Dendritic cell treated with granulocyte-macrophage colony-stimulating factor and Interleukin-4, amounts not matched to agents 40 ng/mL and 50 ng/mL, for 4 days (primary cell): ENCODE results near the gene DSG2.

ENCODE experiments used
- H3K27ac Mint-ChIP-seq: one replicate; pipeline ENCODE4 v1.8.0; 2022; ENCODE audit warnings: mild to moderate bottlenecking, mixed read lengths
- H3K27me3 Mint-ChIP-seq: one replicate; pipeline ENCODE4 v1.8.0; 2022; ENCODE audit warnings: mild to moderate bottlenecking, mixed read lengths
- H3K36me3 Mint-ChIP-seq: one replicate; pipeline ENCODE4 v1.8.0; 2022; ENCODE audit warnings: low read depth, mixed read lengths
- H3K4me1 Mint-ChIP-seq: one replicate; pipeline ENCODE4 v1.8.0; 2022; ENCODE audit warnings: low read depth, mixed read lengths
- H3K4me3 Mint-ChIP-seq: one replicate; pipeline ENCODE4 v1.8.0; 2022; ENCODE audit warnings: mild to moderate bottlenecking, moderate library complexity, mixed read lengths
- H3K9me3 Mint-ChIP-seq: one replicate; pipeline ENCODE4 v1.8.0; 2022; ENCODE audit warnings: mixed read lengths
- intact Hi-C: fragments of 100-400 bp; cut with micrococcal nuclease; formaldehyde crosslinking; loops from one replicate; pipeline ENCODE4 v1.15.0; 2022

DSG2 gene

DNA sequence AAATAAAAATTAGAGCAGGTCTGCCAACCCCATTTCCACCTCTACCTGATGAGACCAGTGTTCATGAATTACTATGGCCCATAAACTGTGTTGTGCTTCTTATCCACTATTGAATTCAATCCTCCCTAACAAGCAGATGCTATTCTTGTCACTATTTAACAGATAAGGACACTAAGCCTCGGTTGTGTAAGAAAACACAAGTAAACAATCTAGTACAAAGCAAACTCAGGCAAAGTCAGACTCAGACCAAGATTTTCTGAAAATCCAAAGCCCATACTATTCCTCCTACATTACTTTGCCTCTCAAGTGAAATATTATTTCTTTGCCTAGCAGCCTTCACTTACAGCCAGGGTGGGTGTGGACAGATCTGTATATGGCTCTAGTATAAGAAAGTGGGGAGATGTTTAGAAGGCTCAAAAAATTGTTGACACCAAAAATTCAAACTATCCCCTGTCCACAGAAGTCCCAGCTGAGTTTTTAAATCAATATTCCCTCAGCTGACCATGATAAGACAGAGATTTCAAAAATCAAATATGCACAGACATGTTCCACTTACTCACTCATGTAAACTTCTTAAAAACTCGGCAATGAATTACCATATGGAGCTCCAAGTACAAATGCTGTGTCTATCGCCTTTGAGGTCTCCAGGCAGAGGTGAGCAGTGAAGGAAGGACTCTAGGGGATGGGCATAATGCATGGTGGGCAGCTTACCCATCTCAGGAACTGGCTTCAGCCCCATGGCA lies 77.7 kb downstream of the DSG2 start:
- H3K4me3 Mint-ChIP-seq: no peak overlapping the region
- no peaks in the 10 kb centered on the region for H3K9me3 Mint-ChIP-seq
- no peaks in the 10 kb centered on the region for H3K27me3 Mint-ChIP-seq
- no peaks in the 10 kb centered on the region for H3K36me3 Mint-ChIP-seq
- intact Hi-C loops: no loop called here
- H3K4me1 Mint-ChIP-seq: no peaks in the 10 kb centered on the region
- H3K27ac Mint-ChIP-seq: no peak overlapping the region

DNA sequence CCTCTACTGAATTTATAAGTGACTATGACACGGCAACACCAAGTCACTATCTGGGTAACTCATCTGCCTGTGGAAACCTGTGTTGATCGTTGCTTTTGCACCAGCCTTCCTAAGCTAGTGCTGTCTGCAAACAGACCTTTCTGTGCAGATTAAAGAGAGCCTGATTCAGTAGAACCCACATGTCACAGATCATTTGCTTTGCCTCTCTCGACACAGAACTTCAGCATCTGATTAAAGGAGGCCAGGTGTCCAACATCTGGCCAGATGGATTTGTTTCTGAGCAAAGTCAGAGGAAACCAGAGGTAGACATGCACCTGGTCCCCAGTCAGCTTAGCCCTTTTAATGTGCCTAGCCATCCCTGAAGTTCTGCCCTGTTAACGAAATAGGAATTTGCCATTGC lies 78.7 kb downstream of the DSG2 start:
- no peaks in the 10 kb centered on the region for H3K36me3 Mint-ChIP-seq
- no peaks in the 10 kb centered on the region for H3K4me1 Mint-ChIP-seq
- no peak overlapping the region for H3K27ac Mint-ChIP-seq
- no peaks in the 10 kb centered on the region for H3K9me3 Mint-ChIP-seq
- no peaks in the 10 kb centered on the region for H3K27me3 Mint-ChIP-seq
- intact Hi-C loops: no loop called here
- no peak overlapping the region for H3K4me3 Mint-ChIP-seq

DNA sequence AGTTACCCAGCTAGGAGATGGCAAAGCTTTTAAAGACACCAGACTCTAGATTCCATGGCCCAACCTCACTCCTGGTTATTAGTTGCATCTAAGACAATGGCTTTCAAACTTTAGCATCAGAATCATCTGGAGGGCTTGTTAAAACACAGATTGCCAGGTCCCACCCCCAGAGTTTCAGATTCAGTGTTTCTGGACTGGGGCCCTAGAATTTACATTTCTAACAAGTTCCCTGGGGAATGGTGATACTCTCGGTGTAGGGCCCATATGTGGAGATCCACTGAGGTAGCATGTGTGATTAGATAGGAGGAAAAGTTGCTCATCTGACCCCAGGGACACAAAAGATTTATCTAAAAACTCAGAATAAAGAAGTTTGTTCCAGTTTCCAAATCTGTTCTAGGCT lies 79.2 kb downstream of the DSG2 start:
- no peak overlapping the region for H3K4me3 Mint-ChIP-seq
- H3K36me3 Mint-ChIP-seq: no peaks in the 10 kb centered on the region
- H3K9me3 Mint-ChIP-seq: no peaks in the 10 kb centered on the region
- intact Hi-C loops: no loop called here
- no peaks in the 10 kb centered on the region for H3K27me3 Mint-ChIP-seq
- H3K27ac Mint-ChIP-seq: no peak overlapping the region
- no peaks in the 10 kb centered on the region for H3K4me1 Mint-ChIP-seq

DNA sequence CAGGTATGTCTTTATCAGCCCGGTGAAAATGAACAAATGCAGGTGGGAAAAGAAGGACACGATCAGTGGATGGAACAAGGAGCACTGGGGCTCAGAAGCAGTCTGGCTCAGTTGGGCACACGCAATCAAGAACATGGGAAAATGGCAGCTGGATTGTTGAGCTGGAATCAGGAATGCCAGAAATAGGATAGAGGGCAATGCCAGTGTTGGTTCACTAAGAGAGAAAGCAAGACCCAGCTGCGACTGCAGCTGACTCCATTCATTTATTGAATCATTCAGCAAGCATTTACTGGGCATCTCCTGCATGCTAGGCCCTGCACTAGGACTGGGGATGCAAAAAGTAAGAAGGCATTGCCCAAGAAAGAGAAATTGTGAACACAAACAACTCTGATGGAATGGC lies 80.1 kb downstream of the DSG2 start:
- Mint-ChIP-seq H3K36me3 (no peaks in the 10 kb centered on the region), H3K4me1 (no peaks in the 10 kb centered on the region), H3K27ac (no peak overlapping the region), H3K27me3 (no peaks in the 10 kb centered on the region), H3K4me3 (no peak overlapping the region), H3K9me3 (no peaks in the 10 kb centered on the region)
- intact Hi-C loops: no loop called here

DNA sequence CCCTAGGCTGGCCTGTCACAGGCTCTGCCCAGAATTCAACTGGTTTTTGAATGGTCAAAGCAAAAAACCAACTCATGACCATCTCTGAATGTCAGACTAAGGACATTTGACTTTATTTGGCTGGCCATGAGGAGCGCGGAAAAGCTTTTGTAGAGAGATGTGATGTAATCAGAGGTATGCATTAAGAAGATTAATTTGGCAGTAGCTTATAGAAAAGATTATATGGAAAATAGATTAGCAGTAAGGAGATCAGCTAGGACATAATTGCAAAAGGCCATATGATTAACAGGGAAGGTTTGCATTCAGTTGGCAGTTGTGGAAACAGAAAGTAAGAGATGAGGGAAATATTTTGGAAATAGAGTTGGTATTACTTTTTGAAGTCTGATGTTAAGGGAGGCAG lies 81.4 kb downstream of the DSG2 start:
- no peak overlapping the region for H3K27ac Mint-ChIP-seq
- H3K27me3 Mint-ChIP-seq: no peaks in the 10 kb centered on the region
- no peaks in the 10 kb centered on the region for H3K36me3 Mint-ChIP-seq
- H3K4me3 Mint-ChIP-seq: no peak overlapping the region
- H3K4me1 Mint-ChIP-seq: no peaks in the 10 kb centered on the region
- no peaks in the 10 kb centered on the region for H3K9me3 Mint-ChIP-seq
- intact Hi-C loops: no loop called here

DNA sequence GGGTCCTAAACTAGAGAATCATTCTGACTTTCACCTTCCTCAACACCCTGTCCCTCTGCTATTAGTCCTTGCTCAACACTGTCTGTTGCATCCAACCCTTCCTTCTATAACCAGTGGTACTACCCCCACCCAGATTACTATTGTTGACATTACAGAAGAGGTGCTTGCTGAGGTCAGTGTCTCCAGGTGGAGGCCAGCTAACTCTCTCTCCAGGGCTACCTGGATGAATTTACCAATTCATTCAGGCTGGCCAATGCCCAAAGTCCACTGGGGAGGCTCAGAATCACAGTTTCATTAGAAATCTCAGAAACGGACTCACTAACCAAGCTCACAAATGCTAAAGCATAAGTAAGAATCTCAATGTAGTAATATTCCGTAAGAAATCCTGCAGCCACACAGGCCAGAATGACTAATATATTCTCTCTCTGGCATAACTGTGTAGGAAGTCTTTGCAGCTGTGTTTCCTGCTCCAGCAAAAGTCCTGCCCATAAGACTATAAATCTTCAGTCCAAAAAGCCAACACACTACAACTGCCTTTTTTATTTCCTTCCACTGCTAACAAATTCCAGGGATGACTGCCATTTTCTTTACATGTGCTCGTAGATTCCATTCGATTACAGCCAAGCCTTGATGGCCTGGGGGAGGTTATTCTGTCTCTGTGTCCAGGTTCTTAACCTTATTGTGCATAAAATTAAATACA lies 83.7 kb downstream of the DSG2 start:
- H3K27ac Mint-ChIP-seq: no peak overlapping the region
- H3K36me3 Mint-ChIP-seq: no peaks in the 10 kb centered on the region
- H3K9me3 Mint-ChIP-seq: no peaks in the 10 kb centered on the region
- intact Hi-C loops: no loop called here
- no peaks in the 10 kb centered on the region for H3K27me3 Mint-ChIP-seq
- H3K4me3 Mint-ChIP-seq: no peak overlapping the region
- no peaks in the 10 kb centered on the region for H3K4me1 Mint-ChIP-seq

DNA sequence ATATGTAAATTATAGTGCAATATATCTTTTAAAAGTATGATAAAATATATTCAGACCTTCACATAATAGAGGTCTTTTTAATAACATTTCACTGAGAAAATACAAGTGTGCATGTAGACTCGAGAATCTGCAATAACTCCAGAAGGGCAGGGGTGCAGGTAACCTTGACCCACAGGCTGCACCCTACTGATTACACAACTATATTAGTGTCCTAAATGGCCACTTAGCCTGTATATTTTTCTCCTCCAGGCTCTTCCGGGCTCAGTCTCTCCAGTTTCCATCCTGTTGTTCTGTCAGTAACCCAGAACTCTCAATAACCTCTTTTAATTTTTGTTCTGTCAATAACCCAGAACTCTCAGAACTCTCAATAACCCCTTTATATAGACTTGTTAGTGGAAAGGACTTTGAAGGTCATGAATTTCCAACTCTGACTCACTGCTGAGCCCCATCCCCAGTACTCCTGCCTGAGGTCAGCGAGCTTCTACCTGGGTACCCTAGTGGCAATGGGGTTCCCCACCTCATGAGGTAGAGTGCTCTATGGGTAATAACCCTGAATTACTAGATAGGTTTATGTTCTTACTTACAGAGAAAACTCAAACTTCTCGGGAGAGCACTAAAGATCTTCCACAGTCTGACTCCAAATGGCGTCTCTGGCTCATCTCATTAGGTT lies 85.3 kb downstream of the DSG2 start:
- Mint-ChIP-seq H3K9me3 (peaks cover under 1% of the 10 kb centered on the region), H3K27ac (no peak overlapping the region), H3K36me3 (no peaks in the 10 kb centered on the region), H3K27me3 (no peaks in the 10 kb centered on the region), H3K4me1 (no peaks in the 10 kb centered on the region), H3K4me3 (no peak overlapping the region)
- intact Hi-C loops: no loop called here

DNA sequence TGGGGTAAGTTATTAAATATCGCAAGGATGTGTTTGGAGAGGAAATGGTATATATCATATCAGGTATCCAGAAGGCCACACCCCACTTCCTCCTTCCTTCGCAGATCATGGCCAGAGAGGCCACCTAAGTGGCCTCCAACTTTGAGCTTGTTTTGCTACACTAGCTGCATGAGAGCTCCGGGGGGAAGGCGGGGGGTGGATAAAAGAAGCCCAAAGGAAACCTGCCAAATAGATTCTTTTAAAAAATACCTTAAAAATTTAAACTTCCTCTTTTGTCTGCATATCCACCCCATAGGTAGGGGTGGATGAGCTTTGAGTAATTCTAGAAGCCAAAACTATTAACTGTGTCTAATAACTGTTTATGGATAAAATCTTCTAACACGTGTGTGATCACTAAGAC lies 88.0 kb downstream of the DSG2 start:
- H3K27me3 Mint-ChIP-seq: no peaks in the 10 kb centered on the region
- no peak overlapping the region for H3K4me3 Mint-ChIP-seq
- no peaks in the 10 kb centered on the region for H3K4me1 Mint-ChIP-seq
- H3K36me3 Mint-ChIP-seq: no peaks in the 10 kb centered on the region
- intact Hi-C loops: no loop called here
- peaks cover 6% of the 10 kb centered on the region for H3K9me3 Mint-ChIP-seq
- no peak overlapping the region for H3K27ac Mint-ChIP-seq

DNA sequence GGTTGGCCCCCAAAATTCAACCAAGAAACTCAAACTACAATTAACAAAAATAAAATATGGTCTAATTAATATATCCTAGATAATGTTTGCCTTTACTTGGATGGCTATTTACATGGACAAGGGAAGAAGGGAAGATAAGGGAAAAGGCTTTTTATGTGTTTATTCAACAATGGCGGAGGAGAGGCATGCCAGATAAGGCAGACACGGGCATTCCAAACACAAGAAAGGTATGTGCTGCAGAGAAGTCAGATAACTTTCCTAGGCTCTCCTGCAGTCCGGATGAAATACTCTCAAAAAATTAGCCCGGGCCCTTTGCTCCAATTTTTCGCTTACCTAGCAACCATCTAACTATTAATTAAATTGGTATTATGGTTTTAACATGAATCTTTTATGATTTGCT lies 88.6 kb downstream of the DSG2 start:
- Mint-ChIP-seq H3K4me3 (no peak overlapping the region), H3K27ac (no peak overlapping the region), H3K9me3 (peaks cover 6% of the 10 kb centered on the region), H3K27me3 (no peaks in the 10 kb centered on the region), H3K4me1 (no peaks in the 10 kb centered on the region), H3K36me3 (no peaks in the 10 kb centered on the region)
- intact Hi-C loops: no loop called here

DNA sequence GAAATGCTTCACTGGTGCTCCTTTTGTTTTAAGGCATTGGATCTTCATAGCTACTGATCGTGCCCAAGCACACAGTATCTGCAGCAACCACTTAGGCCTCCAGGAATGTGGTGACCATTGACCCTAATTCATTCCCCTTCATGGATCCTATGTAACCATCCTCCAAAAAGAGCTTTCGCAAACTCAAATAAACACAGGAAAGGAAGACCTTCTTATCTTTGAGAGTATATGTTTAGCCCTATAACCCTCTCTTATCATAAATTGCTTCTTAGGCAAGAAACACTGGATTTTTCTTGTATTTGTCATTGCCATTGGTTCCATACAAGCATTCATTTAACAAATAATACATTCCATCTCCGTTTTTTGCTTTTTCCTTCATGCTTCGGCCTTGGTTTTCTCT lies 89.6 kb downstream of the DSG2 start:
- Mint-ChIP-seq H3K27ac (no peak overlapping the region), H3K4me1 (no peaks in the 10 kb centered on the region), H3K9me3 (peaks cover 6% of the 10 kb centered on the region), H3K27me3 (no peaks in the 10 kb centered on the region), H3K4me3 (no peak overlapping the region), H3K36me3 (no peaks in the 10 kb centered on the region)
- intact Hi-C loops: no loop called here

DNA sequence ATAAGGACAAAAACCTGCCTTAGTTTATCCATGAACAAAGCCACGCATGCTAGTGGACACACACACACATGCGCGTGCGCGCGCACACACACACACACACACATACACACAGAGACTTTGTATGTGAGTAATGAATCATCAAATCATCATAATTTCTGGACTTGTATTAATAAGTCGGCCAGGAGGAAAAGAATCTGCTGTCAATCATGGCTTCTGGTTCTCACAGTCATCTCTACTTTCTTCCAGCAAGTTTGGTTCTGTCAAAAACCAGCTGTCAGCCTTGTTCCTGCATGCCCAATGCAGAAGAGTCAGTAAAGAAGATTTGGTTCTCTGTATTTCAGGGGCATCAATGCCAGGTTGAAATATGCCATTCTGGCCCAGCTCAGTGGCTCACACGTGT lies 92.6 kb downstream of the DSG2 start:
- no peak overlapping the region for H3K27ac Mint-ChIP-seq
- H3K36me3 Mint-ChIP-seq: no peaks in the 10 kb centered on the region
- H3K4me3 Mint-ChIP-seq: no peak overlapping the region
- H3K9me3 Mint-ChIP-seq: peaks cover 6% of the 10 kb centered on the region
- intact Hi-C loops: no loop called here
- no peaks in the 10 kb centered on the region for H3K4me1 Mint-ChIP-seq
- no peaks in the 10 kb centered on the region for H3K27me3 Mint-ChIP-seq

DNA sequence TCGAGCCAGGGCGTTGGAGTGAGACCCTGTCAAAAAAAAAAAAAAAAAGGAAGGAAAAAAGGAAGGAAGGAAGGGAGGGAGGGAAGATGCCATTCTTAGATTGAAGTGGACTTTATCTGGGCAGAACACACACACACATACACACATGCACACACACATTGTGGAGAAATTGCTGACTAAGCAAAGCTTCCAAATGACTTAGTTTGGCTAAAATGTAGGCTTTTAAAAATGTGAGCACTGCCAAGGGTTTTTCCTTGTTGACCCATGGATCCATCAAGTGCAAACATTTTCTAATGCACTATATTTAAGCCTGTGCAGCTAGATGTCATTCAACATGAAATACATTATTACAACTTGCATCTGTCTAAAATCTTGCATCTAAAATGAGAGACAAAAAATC lies 93.1 kb downstream of the DSG2 start:
- Mint-ChIP-seq H3K9me3 (peaks cover 6% of the 10 kb centered on the region), H3K4me1 (no peaks in the 10 kb centered on the region)

DNA sequence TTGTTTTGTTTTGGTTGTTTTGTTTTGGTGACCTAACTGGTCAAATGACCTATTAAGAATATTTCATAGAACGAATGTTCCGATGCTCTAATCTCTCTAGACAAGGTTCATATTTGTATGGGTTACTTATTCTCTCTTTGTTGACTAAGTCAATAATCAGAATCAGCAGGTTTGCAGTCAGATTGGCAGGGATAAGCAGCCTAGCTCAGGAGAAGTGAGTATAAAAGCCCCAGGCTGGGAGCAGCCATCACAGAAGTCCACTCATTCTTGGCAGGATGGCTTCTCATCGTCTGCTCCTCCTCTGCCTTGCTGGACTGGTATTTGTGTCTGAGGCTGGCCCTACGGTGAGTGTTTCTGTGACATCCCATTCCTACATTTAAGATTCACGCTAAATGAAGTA lies 93.7 kb downstream of the DSG2 start, which contains the start of gene TTR:
TTR (plus strand) TSS at position 250 of the 400 bp plus-strand sequence; CDS start at position 276, 26 bp downstream.
- Mint-ChIP-seq H3K36me3 (no peaks in the 10 kb centered on the region), H3K4me1 (no peaks in the 10 kb centered on the region), H3K27ac (no peak within 1 kb of the TSS), H3K27me3 (no peaks in the 10 kb centered on the region), H3K9me3 (peaks cover 6% of the 10 kb centered on the region), H3K4me3 (no peak within 1 kb of the TSS)
- intact Hi-C loops: no loop called here

More for the DNA sequence above, 93.1 kb downstream of the DSG2 start:
- no peak overlapping the region for H3K4me3 Mint-ChIP-seq
- intact Hi-C loops: no loop called here
- H3K27me3 Mint-ChIP-seq: no peaks in the 10 kb centered on the region
- H3K27ac Mint-ChIP-seq: no peak overlapping the region
- H3K36me3 Mint-ChIP-seq: no peaks in the 10 kb centered on the region

DNA sequence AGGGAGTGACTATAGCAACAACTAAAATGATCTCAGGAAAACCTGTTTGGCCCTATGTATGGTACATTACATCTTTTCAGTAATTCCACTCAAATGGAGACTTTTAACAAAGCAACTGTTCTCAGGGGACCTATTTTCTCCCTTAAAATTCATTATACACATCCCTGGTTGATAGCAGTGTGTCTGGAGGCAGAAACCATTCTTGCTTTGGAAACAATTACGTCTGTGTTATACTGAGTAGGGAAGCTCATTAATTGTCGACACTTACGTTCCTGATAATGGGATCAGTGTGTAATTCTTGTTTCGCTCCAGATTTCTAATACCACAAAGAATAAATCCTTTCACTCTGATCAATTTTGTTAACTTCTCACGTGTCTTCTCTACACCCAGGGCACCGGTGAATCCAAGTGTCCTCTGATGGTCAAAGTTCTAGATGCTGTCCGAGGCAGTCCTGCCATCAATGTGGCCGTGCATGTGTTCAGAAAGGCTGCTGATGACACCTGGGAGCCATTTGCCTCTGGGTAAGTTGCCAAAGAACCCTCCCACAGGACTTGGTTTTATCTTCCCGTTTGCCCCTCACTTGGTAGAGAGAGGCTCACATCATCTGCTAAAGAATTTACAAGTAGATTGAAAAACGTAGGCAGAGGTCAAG lies 94.7 kb downstream of the DSG2 start:
- H3K27me3 Mint-ChIP-seq: no peaks in the 10 kb centered on the region
- H3K36me3 Mint-ChIP-seq: no peaks in the 10 kb centered on the region
- H3K9me3 Mint-ChIP-seq: peaks cover 6% of the 10 kb centered on the region
- H3K4me3 Mint-ChIP-seq: no peak overlapping the region
- intact Hi-C loops: no loop called here
- no peak overlapping the region for H3K27ac Mint-ChIP-seq
- H3K4me1 Mint-ChIP-seq: no peaks in the 10 kb centered on the region
